GM12801 (cell line): ENCODE results near the gene CDKAL1.

Experiments used
- CTCF ChIP-seq: IDR thresholded peaks from one replicate; pipeline ENCODE4 v1.5.1; 2011; ENCODE audit warnings: control low read depth; ENCODE audit not compliant: insufficient read length; ENCODE audit errors: extremely low read depth

Gene CDKAL1

GRCh38 chr6:20605581-20605980, 71.3 kb downstream of the CDKAL1 start:
- TF ChIP-seq CTCF: no peak

GRCh38 chr6:20606831-20607230, 72.6 kb downstream of the CDKAL1 start:
- TF ChIP-seq CTCF: no peak

GRCh38 chr6:20608356-20608755, 74.1 kb downstream of the CDKAL1 start:
- no peak for TF ChIP-seq CTCF

GRCh38 chr6:20608905-20609304, 74.6 kb downstream of the CDKAL1 start:
- no peak for TF ChIP-seq CTCF

GRCh38 chr6:20610636-20611370, 76.5 kb downstream of the CDKAL1 start:
- no peak for TF ChIP-seq CTCF

GRCh38 chr6:20620043-20620442, 85.8 kb downstream of the CDKAL1 start:
- TF ChIP-seq CTCF: no peak

GRCh38 chr6:20623761-20624160, 89.5 kb downstream of the CDKAL1 start:
- no peak for TF ChIP-seq CTCF
